ENCODE data around the gene NECAB2. TPM values are rescaled to one million over a fixed set of nuclear protein-coding genes. Genes with fewer than 3 reads are reported as not detected.
"Not testable (repeated sequence)": the region's sequence is repeated elsewhere in the genome, so short reads cannot be mapped to it uniquely, and the experiment has no call there.

Gene NECAB2
- total RNA-seq, 1 experiment from 2014 or later: not detected

DNA sequence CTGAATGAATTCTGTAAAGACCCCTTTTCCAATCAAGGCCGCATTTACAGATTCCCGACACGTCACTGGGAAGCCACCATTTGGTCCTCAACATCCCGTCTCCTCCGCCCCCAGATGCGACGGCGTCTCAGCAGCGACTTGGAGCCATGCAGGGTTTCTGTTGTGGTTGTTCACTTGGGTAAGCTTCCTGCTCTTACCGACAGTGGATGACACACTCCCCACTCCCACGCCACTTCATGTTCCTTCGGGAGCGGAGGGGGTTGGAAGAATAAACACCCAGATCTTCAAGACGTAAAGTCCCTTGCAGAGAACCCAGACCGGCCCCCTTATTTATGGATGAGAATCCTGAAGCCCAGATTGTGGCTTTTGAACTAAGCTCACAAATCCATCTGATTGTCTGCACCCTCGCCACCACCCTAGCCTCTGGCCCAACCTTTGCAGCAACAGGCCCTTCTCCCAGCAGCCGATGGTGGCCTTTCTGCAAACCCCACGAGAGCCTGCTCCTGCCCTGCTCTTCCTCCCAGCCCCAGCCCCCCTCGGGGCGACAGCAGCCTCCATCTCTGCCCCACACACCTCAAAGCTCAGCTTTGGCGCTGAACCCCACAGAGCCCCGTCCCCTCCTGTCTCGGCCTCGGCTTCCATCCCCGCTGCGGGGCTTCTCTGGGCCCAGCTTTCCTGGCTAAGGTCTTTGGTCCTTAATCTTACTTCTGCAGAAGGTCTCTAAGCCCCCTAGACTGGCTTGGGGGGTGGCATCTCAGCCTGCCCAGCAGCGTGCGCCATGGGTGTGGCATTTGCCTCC is 34.0 kb upstream of the NECAB2 start:
- no peaks in the 10 kb centered on the region for H3K27me3 ChIP-seq
- DNase-seq: no peak
- no peak overlapping the region for H3K4me3 ChIP-seq
- H3K9me3 ChIP-seq: no peaks in the 10 kb centered on the region
- H3K36me3 ChIP-seq: no peaks in the 10 kb centered on the region

DNA sequence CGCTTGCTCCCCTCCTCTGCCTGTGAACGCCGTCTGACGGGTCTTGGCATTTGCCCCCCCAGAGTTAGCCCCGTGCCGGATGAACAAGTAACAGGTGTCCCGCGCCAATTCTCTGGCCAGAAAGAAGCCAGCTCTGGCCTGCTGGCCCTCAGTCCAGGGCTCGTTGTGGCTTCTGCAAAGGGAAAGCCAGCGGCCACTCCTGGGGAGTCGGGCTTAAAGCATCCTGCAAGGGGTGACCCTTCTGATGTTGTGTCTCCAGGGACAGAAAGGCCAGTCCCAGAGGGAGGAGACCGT is 33.4 kb upstream of the NECAB2 start:
- DNase-seq: no peak
- Histone ChIP-seq H3K36me3 (no peaks in the 10 kb centered on the region), H3K9me3 (no peaks in the 10 kb centered on the region), H3K27me3 (no peaks in the 10 kb centered on the region), H3K4me3 (no peak overlapping the region)

DNA sequence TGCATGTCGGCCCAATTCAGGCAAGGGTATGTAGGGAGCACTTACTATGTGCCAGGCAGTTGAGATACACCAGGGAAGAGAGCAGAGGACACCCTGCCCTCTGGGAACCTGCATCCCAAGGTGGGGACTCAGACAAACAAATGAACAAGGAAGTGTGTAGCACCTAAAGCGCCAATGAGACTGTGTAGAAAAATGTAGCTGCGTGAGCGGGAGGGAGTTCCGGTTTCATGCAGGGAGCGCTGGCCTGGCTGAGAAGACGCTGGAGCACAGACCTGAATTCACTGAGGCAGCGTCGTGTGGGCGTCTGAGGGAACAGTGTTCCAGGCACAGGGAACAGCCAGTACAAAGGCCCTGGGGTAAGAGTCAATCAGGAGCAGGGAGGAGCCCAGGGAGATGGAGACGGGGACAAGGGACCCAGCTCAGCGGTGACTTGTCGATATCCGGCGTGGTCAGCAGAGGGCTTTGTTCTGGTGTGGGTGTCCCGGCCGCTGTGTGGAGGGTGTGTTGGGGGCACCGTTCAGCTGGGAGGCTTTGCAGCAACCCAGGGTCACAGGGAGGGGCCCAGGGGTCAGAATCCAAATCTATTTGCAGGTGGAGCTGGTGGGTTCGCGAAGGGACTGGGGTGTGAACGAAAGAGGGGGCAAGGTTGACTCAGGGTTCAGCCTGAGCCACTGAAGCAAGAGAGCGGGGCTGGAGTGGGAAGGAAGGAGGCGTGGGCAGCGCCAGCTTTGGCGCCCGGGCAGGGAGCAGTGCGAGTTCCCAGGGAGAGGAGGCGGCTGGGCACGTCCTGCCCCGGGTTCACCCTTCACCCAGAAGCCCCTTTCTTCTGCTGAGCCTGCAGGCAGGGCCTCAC is 32.8 kb upstream of the NECAB2 start:
- Histone ChIP-seq H3K27me3 (no peaks in the 10 kb centered on the region), H3K4me3 (no peak overlapping the region), H3K9me3 (no peaks in the 10 kb centered on the region), H3K36me3 (no peaks in the 10 kb centered on the region)
- no peak for DNase-seq

DNA sequence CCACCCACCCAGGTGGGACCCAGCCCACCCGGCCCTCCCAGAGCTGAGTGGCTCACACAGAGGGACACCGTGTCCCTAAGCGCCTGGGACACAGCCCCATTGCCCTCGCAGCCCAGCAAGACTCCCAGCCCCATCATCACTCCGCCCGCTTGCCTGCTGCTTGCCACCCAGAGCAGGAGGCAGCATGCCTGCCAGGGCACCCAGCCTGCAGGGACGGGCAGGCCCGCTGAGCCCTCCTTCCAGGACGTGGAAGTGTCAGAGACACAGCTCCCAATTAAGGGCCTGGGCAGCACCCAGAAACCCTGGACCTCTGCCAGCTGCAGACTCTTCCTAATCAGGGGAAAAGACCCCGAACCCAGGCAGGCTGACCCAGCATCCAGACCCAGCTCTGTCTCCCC is 32.2 kb upstream of the NECAB2 start:
- no peaks in the 10 kb centered on the region for H3K9me3 ChIP-seq
- no peaks in the 10 kb centered on the region for H3K27me3 ChIP-seq
- H3K36me3 ChIP-seq: no peaks in the 10 kb centered on the region
- no peak overlapping the region for H3K4me3 ChIP-seq
- DNase-seq: no peak

DNA sequence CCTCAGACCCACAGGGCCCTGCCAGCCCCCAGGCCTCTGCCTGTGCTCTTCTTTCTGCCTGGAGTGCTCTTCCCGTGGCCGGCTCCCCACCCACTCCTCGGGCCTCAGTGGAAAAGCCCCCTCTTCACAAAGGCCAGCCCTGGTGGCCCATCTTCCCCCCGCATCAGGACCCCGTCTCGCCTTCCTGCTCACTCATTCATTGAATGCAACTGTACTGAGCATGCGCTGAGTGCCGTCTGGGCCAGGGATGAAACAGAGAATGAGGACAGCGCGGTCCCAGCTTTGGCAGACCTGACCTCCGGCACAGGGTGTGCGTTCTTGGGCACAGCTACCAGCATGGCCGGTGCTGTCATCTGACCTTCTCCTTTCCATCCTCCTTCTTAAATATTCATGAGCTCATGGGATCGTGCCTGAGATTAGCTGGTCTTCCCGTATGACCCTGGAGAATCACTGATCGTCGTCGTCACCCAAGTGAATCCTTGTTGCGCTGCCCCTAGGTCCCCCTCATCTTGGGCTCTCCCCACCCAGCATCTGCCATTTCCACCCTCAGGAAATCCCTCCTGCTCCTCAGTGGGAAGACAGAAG is 31.4 kb upstream of the NECAB2 start:
- H3K9me3 ChIP-seq: no peaks in the 10 kb centered on the region
- H3K4me3 ChIP-seq: no peak overlapping the region
- H3K36me3 ChIP-seq: no peaks in the 10 kb centered on the region
- no peaks in the 10 kb centered on the region for H3K27me3 ChIP-seq
- no peak for DNase-seq

DNA sequence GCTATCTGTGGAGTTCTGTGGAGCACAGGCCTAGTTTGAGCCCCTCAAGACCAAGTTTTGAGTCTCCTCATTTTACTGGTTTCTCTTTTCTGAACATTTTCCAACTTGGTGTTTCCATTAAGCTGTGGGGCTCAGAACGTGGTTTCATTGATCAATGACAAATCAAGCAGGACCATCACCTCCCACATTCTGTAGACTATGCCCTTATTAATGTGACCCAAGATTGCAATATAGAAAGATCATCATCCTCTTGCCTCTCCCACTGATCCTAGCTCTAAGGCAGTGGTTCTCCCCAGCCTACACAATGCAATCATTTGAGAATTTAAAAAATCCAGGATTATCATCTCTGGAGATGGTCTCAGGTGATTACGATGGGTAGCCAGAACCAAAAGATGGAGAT is 30.8 kb upstream of the NECAB2 start:
- DNase-seq: no peak
- H3K4me3 ChIP-seq: no peak overlapping the region
- no peaks in the 10 kb centered on the region for H3K36me3 ChIP-seq
- H3K9me3 ChIP-seq: no peaks in the 10 kb centered on the region
- no peaks in the 10 kb centered on the region for H3K27me3 ChIP-seq

DNA sequence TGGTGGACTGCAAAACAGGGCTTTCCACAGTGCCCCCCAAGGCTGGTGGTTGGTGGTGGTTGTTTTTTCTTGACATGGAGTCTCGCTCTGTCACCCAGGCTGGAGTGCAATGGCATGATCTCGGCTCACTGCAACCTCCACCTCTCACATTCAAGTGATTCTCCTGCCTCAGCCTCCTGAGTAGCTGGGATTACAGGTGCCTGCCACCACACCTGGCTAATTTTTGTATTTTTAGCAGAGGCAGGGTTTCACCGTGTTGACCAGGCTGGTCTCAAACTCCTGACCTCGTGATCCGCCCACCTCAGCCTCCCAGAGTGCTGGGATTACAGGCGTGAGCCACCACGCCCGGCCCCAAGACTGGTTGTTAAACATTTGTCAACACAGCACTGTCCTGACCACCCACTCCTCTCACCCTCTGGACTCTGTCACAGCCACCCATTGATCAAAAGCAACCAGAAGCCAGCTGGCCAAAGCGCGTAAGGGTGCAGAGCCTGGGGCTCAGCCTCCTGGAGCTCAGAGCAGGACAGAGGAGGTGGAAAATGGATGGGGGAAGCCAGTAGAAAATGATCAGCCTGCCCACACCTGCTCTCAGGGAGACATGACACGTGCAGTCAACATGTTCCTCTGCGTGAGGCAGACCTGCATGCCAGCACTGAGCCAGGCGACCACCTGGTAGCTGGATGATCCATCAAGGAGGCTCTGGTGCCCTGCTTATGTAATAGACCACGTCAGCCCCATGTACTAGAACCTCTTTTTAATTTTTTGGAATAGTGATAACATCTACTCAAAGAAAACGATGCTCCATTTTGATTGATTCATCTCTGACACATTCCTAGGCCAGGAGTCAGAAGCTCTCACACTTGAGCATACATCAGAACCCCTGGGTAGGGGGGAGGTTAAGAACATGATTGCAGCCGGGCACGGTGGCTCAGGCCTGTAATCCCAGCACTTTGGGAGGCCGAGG is 29.8 kb upstream of the NECAB2 start:
- Histone ChIP-seq H3K9me3 (no peaks in the 10 kb centered on the region), H3K36me3 (no peaks in the 10 kb centered on the region), H3K27me3 (no peaks in the 10 kb centered on the region), H3K4me3 (no peak overlapping the region)
- no peak for DNase-seq

DNA sequence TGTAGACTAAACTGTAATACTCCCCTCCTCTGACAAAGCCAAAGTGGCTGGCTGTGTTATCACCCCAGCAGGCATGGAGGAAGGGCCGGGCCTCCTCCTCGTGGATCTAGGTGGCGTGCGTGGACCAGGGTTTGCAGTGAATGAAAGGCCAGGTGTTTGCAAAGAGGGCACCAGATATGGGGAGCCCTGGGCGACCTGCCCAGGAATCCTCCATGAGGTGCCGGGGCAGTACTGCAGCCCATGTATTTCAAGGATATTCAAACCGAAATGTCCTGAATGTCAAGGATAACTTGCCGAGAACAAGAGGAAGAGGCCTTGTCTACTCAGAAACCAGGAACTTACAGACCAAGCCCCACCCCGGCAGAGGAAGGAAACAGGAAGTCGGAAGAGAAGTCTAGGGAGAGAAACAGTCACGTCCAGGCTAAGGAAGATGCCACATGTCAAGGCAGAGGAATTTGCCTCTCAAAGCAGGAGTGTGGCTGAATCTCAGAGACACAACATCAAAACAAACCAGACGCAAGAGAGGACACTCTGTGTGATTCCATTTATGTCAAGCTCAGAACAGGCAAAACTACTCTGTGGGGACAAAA is 28.7 kb upstream of the NECAB2 start:
- Histone ChIP-seq H3K4me3 (no peak overlapping the region), H3K36me3 (no peaks in the 10 kb centered on the region), H3K27me3 (no peaks in the 10 kb centered on the region), H3K9me3 (no peaks in the 10 kb centered on the region)
- DNase-seq: no peak

DNA sequence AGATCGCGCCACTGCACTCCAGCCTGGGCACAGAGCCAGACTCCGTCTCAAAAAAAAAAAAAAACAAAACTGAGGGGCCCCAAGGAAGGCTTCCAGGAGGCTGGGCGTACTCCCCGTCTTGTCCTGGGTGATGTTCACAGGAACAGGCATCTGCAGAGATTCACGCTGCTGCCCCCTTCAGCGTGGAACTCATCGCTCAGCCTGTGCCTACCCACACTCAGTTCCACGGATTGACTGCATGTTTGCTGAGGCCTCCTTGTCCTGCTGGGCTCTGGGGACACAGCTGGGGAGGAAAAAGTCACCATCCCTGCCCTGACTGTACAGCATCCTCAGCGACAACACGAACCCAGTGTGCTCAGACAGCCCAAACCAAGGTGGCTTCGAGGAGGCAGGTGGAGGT is 27.9 kb upstream of the NECAB2 start:
- H3K4me3 ChIP-seq: no peak overlapping the region
- no peak for DNase-seq
- no peaks in the 10 kb centered on the region for H3K9me3 ChIP-seq
- H3K36me3 ChIP-seq: no peaks in the 10 kb centered on the region
- no peaks in the 10 kb centered on the region for H3K27me3 ChIP-seq

DNA sequence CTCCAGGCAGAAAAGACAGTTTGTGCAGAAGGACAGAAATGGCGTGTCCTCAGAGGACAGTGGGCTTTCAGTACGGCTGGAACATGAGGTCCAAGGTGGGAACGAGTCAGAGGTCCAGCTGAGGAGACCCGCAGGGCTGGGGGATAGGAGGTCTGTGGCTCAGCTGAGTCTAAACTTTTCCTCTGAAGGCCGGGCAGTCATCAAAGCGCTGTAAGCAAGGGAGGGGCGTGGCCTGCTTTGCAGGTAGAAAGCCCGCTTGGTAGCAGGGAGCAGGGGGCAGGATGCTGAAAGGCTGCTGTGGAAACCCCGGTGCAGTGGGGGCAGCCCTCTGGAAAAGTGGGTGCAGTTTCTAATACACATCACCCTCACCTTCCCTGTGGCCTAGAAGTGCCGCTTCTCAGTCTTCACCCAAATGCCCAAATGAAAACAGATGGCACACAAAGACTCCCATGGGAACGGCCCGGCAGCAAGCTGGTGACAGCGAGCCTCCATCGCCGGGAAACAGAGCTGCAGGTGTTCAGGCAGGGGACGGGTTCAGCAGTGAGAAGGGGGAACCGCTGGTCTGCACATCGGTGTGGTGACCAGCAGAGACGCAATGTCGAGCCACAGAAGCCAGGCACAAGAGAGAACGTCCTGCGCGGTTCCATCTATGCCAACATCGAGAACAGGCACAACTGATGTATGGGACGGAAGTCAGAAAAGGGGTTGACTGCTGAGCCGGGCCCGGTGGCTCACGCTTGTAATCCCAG is 27.2 kb upstream of the NECAB2 start:
- no peak for DNase-seq
- no peaks in the 10 kb centered on the region for H3K27me3 ChIP-seq
- no peaks in the 10 kb centered on the region for H3K9me3 ChIP-seq
- H3K4me3 ChIP-seq: no peak overlapping the region
- no peaks in the 10 kb centered on the region for H3K36me3 ChIP-seq

DNA sequence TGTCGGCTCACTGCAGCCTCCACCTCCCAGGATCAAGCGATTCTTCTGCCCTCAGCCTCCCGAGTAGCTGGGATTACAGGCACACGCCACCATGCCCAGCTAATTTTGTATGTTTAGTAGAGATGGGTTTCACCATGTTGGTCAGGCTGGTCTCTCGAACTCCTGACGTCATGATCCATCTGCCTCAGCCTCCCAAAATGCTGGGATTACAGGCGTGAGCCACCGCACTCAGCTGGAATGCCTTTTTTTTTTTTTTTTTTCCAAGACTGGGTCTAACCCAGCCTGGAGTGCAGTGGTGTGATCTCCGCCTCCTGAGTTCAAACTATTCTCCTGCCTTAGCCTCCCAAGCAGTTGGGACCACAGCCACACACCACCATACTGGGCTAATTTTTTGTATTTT is 26.5 kb upstream of the NECAB2 start:
- H3K27me3 ChIP-seq, DNase-seq, H3K4me3 ChIP-seq, H3K9me3 ChIP-seq, H3K36me3 ChIP-seq: not testable (repeated sequence)

DNA sequence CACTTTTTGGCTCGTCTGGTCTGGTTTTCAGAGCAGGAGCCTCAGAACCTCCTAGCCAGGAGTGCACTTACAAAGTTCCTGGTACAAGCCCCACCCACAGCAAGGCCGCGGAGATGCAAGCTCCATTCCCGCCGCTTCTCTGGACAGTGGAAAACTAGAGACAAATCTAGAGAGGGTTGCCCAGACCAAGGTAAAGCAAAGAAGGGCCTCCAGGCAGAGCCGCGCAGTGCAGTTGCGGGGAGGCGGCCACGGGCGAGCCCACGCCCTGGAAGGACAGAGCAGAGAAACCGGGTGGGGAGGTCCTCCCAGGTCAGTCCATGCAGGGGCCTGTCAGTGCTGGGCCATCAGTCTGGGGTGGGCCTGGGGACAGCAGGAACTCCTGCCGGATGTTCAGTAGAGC is 26.0 kb upstream of the NECAB2 start:
- H3K4me3 ChIP-seq: no peak overlapping the region
- DNase-seq: no peak
- H3K9me3 ChIP-seq: no peaks in the 10 kb centered on the region
- H3K27me3 ChIP-seq: no peaks in the 10 kb centered on the region
- H3K36me3 ChIP-seq: no peaks in the 10 kb centered on the region

DNA sequence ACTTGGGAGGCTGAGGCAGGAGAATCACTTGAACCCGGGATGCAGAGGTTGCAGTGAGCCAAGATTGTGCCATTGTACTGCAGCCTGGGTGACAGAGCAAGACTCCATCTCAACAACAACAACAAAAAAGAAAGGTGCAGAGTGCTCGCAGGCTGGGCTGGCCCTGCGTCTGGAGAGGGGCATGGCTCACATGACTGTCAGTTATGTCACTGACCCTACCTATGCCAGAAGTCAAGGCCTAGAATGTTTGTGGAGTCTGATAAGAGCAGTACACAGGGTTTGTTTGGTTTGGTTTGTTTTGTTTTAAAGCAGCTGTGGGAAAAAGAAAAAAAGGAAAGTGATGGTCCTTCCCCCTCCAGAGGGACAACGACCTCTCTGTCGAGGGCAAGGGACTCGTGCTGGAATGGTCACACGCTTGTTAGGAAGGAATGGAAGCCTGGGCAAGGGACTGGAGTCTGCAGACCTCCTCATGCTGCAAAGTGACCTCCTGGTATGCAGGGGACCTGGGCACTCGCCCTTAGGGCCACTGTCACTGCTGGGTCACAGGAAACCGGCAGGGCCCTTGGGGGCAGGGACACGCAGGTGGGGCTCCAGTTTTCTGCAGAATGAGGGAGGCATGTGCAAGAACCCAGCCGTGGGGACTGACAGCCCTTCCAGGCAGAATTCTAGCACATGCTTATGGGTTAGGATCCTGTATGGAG is 25.1 kb upstream of the NECAB2 start:
- H3K36me3 ChIP-seq: no peaks in the 10 kb centered on the region
- H3K9me3 ChIP-seq: no peaks in the 10 kb centered on the region
- DNase-seq: no peak
- no peak overlapping the region for H3K4me3 ChIP-seq
- H3K27me3 ChIP-seq: no peaks in the 10 kb centered on the region

DNA sequence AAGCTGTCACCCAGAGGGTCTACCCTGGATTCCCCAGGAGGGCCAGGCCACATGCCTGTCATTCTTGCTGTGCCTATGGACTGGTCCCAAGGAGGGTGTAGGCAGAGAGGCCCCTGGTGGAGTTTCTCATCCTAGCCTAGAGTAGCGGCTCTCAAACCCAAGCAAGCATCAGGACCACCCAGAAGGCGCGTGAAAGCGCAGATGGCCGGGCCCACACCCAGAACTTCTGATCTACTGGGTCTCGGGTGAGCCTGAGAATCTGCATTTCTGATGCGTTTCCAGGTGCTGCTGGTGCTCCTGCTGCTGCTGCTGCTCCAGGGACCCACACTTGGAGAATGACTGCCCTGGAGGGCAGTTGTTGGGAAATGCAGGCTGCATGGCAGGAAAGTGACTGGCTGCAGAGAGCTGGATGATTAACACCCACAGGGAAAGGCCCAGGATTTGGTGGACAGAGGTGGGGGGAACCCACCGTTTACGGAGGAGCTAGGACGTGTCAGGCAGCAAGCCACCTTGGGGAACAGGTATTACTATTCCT is 24.5 kb upstream of the NECAB2 start:
- no peak overlapping the region for H3K4me3 ChIP-seq
- no peak for DNase-seq
- no peaks in the 10 kb centered on the region for H3K27me3 ChIP-seq
- H3K9me3 ChIP-seq: no peaks in the 10 kb centered on the region
- H3K36me3 ChIP-seq: no peaks in the 10 kb centered on the region

DNA sequence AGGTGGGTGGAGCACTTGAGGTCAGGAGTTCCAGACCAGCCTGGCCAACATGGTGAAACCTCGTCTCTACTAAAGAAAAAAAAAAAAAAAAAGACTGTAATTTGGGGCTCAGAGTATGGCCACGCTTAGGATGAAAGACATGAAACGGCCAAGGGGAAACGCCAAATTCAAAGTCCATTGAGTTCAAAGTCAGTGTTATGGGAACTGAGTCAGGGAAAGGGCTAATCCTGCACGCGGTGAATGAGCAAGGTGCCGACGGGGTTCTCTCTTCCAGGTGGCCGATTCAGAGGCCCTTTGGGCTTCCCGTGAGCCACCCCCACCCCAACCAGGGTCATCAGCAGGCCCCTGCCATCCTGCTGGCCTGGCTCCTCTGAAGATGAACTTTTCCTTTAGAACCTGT is 22.5 kb upstream of the NECAB2 start:
- H3K4me3 ChIP-seq: no peak overlapping the region
- no peaks in the 10 kb centered on the region for H3K9me3 ChIP-seq
- H3K27me3 ChIP-seq: no peaks in the 10 kb centered on the region
- DNase-seq: no peak
- no peaks in the 10 kb centered on the region for H3K36me3 ChIP-seq
